GM18867 (cell line): ENCODE data around the gene PCDHA9.
"Not testable (repeated sequence)": the region's sequence is repeated elsewhere in the genome, so short reads cannot be mapped to it uniquely, and the experiment has no call there.

ENCODE experiments used
- ATAC-seq: cut with Tn5 transposase; IDR thresholded peaks from one replicate; pipeline ENCODE4 v1.9.1; 2021; ENCODE audit warnings: mild to moderate bottlenecking, moderate library complexity; ENCODE audit not compliant: unreplicated experiment

Gene PCDHA9

DNA sequence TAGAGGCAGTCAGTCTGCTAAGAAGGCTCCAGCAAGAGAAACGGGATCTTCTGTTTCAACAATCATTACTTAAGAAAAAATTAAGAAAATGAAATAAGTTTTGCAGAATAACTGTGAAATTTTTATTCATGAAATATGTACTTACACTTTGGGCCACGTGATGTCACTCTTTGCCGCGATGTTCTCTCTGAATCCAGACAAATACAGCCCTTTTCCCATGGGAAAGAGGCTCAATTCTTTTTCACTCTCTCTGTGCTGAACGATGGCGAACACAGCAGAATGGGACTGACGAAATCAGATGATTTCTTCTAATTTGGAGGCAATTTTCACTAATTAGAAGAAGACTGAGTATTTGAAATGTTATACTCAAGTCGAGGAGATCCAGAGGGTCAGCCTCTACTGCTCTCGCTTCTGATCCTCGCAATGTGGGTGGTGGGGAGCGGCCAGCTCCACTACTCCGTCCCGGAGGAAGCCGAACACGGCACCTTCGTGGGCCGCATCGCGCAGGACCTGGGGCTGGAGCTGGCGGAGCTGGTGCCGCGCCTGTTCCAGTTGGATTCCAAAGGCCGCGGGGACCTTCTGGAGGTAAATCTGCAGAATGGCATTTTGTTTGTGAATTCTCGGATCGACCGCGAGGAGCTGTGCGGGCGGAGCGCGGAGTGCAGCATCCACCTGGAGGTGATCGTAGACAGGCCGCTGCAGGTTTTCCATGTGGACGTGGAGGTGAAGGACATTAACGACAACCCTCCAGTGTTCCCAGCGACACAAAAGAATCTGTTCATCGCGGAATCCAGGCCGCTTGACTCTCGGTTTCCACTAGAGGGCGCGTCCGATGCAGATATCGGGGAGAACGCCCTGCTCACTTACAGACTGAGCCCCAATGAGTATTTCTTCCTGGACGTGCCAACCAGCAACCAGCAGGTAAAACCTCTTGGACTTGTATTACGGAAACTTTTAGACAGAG is at the start of gene PCDHA9:
Gene PCDHA9, plus strand, starts transcription at position 244 of the 964 bp plus-strand sequence. Its CDS starts 114 bp downstream, at position 358.
- not testable (repeated sequence) for ATAC-seq

DNA sequence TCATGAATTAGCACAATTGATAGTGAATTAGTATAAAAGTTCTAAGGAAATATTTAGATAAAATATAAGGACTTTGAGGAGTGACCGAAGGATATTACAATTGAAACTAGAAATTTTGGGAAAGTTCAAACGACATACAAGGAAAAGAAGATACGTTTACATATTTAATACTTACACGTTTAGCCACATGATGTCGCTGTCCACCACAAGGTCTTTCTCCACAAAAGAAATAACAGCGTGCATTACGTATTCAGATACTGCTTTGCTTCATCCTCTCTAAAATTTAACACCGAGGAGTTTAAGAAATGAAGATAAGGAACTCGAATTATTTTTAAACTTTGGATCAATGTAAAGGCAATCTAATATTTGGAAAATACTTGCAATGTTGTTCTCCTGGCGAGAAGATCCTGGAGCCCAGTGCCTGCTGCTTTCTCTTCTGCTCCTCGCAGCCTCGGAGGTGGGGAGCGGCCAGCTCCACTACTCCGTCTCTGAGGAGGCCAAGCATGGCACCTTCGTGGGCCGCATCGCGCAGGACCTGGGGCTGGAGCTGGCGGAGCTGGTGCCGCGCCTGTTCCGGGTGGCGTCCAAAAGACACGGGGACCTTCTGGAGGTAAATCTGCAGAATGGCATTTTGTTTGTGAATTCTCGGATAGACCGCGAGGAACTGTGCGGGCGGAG is 47.2 kb upstream of the PCDHA9 start, which contains the start of gene PCDHA3:
Gene PCDHA3, plus strand, starts transcription at position 242 of the 678 bp plus-strand sequence.
- no peak for ATAC-seq

DNA sequence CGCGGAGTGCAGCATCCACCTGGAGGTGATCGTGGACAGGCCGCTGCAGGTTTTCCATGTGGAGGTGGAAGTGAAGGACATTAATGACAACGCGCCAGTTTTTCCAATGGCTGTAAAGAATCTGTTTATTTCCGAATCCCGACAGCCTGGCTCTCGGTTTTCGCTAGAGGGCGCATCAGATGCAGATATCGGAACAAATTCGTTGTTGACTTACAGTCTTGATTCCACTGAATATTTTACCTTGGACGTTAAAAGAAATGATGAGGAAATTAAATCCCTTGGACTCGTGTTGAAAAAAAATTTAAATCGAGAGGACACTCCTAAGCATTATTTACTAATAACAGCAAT is 46.7 kb upstream of the PCDHA9 start:
- no peak for ATAC-seq

DNA sequence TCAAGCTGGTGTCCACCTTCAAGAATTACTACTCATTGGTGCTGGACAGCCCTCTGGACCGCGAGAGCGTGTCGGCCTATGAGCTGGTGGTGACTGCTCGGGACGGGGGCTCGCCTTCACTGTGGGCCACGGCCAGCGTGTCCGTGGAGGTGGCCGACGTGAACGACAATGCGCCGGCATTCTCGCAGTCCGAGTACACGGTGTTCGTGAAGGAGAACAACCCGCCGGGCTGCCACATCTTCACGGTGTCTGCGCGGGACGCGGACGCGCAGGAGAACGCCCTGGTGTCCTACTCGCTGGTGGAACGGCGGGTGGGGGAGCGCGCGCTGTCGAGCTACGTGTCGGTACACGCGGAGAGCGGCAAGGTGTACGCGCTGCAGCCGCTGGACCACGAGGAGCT is 45.8 kb upstream of the PCDHA9 start:
- not testable (repeated sequence) for ATAC-seq

DNA sequence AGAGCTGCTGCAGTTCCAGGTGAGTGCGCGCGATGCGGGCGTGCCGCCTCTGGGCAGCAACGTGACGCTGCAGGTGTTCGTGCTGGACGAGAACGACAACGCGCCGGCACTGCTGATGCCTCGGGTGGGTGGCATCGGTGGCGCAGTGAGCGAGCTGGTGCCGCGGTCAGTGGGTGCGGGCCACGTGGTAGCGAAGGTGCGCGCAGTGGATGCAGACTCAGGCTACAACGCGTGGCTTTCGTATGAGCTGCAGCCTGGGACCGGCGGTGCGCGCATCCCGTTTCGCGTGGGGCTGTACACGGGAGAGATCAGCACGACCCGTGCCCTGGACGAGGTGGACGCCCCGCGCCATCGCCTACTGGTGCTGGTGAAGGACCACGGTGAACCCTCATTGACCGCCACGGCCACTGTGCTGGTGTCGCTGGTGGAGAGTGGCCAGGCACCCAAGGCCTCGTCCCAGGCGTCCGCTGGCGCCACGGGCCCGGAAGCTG is 45.4 kb upstream of the PCDHA9 start:
- no peak for ATAC-seq

GRCh38 chr5:140806834-140807775 is 41.1 kb upstream of the PCDHA9 start, which contains the start of gene PCDHA4:
Gene PCDHA4 (plus strand): TSS chr5:140807068.
- no peak for ATAC-seq

- not testable (repeated sequence) for ATAC-seq
Measured at GRCh38 chr5:140808241-140808888, 39.8 kb upstream of the PCDHA9 start.

DNA sequence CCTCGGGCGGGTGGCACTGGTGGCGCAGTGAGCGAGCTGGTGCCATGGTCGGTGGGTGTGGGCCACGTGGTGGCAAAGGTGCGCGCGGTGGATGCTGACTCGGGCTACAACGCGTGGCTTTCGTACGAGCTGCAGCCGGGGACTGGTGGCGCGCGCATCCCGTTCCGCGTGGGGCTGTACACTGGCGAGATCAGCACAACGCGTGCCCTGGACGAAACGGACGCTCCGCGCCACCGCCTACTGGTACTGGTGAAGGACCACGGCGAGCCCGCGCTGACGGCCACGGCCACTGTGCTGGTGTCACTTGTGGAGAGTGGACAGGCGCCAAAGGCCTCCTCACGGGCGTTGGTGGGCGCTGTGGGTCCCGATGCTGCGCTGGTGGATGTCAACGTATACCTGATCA is 39.3 kb upstream of the PCDHA9 start:
- ATAC-seq = no peak

- ATAC-seq = no peak
Measured at GRCh38 chr5:140821375-140822280, 26.6 kb upstream of the PCDHA9 start, which contains the start of gene PCDHA5. Gene PCDHA5 (plus strand): TSS chr5:140821613.

GRCh38 chr5:140822281-140822629 is 25.9 kb upstream of the PCDHA9 start:
- no peak for ATAC-seq

DNA sequence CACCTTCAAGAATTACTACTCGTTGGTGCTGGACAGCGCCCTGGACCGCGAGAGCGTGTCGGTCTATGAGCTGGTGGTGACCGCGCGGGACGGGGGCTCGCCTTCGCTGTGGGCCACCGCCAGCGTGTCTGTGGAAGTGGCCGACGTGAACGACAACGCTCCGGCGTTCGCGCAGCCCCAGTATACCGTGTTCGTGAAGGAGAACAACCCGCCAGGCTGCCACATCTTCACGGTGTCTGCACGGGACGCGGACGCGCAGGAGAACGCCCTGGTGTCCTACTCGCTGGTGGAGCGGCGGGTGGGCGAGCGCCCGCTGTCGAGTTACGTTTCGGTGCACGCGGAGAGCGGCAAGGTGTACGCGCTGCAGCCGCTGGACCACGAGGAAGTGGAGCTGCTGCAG is 25.2 kb upstream of the PCDHA9 start:
- not testable (repeated sequence) for ATAC-seq

DNA sequence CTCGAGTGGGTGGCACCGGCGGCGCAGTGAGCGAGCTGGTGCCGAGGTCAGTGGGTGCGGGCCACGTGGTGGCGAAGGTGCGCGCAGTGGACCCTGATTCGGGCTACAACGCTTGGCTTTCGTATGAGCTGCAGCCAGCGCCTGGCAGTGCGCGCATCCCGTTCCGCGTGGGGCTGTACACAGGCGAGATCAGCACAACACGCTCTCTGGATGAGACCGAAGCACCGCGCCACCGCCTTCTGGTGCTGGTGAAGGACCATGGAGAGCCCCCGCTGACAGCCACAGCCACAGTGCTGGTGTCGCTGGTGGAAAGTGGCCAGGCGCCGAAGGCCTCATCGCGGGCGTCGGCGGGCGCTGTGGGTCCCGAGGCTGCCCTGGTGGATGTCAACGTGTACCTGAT is 24.7 kb upstream of the PCDHA9 start:
- no peak for ATAC-seq

- no peak for ATAC-seq
Measured at GRCh38 chr5:140827704-140828361, 20.3 kb upstream of the PCDHA9 start, which contains the start of gene PCDHA6. Gene PCDHA6 (plus strand): TSS chr5:140827960. CDS start chr5:140828092, 132 bp downstream.

GRCh38 chr5:140828362-140828737 is 19.8 kb upstream of the PCDHA9 start:
- ATAC-seq = no peak

DNA sequence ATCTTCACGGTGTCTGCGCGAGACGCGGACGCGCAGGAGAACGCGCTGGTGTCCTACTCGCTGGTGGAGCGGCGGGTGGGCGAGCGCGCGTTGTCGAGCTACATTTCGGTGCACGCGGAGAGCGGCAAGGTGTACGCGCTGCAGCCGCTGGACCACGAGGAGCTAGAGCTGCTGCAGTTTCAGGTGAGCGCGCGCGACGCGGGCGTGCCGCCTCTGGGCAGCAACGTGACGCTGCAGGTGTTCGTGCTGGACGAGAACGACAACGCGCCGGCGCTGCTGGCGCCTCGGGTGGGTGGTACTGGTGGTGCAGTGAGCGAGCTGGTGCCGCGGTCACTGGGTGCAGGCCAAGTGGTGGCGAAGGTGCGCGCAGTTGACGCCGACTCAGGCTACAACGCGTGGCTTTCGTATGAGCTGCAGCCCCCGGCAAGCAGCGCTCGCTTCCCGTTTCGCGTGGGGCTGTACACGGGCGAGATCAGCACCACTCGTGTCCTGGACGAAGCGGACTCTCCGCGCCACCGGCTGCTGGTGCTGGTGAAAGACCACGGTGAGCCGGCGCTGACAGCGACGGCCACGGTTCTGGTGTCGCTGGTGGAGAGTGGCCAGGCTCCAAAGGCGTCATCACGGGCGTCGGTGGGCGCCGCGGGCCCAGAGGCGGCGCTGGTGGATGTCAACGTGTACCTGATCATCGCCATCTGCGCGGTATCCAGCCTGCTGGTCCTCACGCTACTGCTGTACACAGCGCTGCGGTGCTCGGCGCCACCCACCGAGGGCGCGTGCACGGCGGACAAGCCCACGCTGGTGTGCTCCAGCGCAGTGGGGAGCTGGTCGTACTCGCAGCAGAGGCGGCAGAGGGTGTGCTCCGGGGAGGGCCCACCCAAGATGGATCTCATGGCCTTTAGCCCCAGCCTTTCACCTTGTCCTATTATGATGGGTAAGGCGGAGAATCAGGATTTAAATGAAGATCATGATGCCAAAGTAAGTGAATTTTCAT is 18.4 kb upstream of the PCDHA9 start:
- not testable (repeated sequence) for ATAC-seq

DNA sequence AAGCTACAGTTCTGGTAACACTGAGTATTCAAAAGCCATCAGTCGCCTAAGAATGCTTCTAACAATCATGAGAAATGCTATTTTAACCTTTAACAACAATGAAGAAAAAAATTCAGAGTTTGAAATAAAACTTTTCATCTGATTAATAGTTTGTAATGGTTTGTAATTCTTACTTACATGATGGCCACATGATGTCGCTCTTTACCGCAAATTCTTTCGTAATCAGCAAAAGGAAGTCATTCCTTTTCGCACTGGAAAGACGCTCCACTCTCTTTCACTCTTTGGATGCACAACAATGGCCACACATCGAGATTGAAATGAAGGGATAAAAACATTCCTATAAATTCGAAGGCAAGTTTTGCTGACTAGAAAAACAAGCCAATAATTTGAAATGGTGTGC is 14.2 kb upstream of the PCDHA9 start, which contains the start of gene PCDHA7:
Gene PCDHA7, plus strand, starts transcription at position 277 of the 400 bp plus-strand sequence. Its CDS starts 115 bp downstream, at position 392.
- ATAC-seq = no peak

DNA sequence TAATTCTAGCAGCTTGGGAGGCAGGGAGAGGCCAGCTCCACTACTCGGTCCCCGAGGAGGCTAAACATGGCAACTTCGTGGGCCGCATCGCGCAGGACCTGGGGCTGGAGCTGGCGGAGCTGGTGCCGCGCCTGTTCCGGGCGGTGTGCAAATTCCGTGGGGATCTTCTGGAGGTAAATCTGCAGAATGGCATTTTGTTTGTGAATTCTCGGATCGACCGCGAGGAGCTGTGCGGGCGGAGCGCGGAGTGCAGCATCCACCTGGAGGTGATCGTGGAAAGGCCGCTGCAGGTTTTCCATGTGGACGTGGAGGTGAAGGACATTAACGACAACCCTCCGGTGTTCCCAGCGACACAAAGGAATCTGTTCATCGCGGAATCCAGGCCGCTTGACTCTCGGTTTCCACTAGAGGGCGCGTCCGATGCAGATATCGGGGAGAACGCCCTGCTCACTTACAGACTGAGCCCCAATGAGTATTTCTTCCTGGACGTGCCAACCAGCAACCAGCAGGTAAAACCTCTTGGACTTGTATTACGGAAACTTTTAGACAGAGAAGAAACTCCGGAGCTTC is 13.7 kb upstream of the PCDHA9 start:
- ATAC-seq = not testable (repeated sequence)
